ENCODE measurements around the gene SFI1.
"Not testable (repeated sequence)": the region's sequence is repeated elsewhere in the genome, so short reads cannot be mapped to it uniquely, and the experiment has no call there.

Gene SFI1

GRCh38 chr22:31590161-31590560 is 93.8 kb downstream of the SFI1 start:
- DNase-seq: not testable (repeated sequence)

GRCh38 chr22:31595271-31595670 is 98.9 kb downstream of the SFI1 start:
- no peak for DNase-seq

- no peak for DNase-seq
Measured at GRCh38 chr22:31602259-31602952, 106.1 kb downstream of the SFI1 start.

- no peak for DNase-seq
Measured at GRCh38 chr22:31603081-31603525, 106.8 kb downstream of the SFI1 start.

- no peak for DNase-seq
Measured at GRCh38 chr22:31603574-31603973, 107.2 kb downstream of the SFI1 start.

GRCh38 chr22:31604137-31604705 is 107.9 kb downstream of the SFI1 start:
- DNase-seq: no peak

GRCh38 chr22:31604746-31605705 is 108.7 kb downstream of the SFI1 start:
- no peak for DNase-seq

GRCh38 chr22:31605851-31606585 is 109.7 kb downstream of the SFI1 start:
- no peak for DNase-seq

- no peak for DNase-seq
Measured at GRCh38 chr22:31607696-31608095, 111.4 kb downstream of the SFI1 start.

- no peak for DNase-seq
Measured at GRCh38 chr22:31609716-31610115, 113.4 kb downstream of the SFI1 start.

GRCh38 chr22:31610611-31611010 is 114.3 kb downstream of the SFI1 start:
- no peak for DNase-seq

- DNase-seq: no peak
Measured at GRCh38 chr22:31611061-31611760, 114.9 kb downstream of the SFI1 start.

GRCh38 chr22:31612891-31613285 is 116.6 kb downstream of the SFI1 start:
- DNase-seq: no peak

GRCh38 chr22:31613286-31613903 is 117.1 kb downstream of the SFI1 start:
- DNase-seq: no peak

- DNase-seq: no peak
Measured at GRCh38 chr22:31613904-31614296, 117.6 kb downstream of the SFI1 start.

GRCh38 chr22:31614781-31615490 is 118.6 kb downstream of the SFI1 start:
- no peak for DNase-seq

- no peak for DNase-seq
Measured at GRCh38 chr22:31615491-31615860, 119.1 kb downstream of the SFI1 start.

GRCh38 chr22:31615940-31616314 is 119.6 kb downstream of the SFI1 start:
- DNase-seq: no peak

GRCh38 chr22:31616315-31616980 is 120.1 kb downstream of the SFI1 start:
- no peak for DNase-seq

GRCh38 chr22:31618057-31618456 is 121.7 kb downstream of the SFI1 start:
- DNase-seq: no peak

All from NCI-H1694 (cell line).